Stimulated activated CD8-positive, alpha-beta memory T cell treated with anti-CD3 and anti-CD28 coated beads, Interleukin-4, amount 100 ng/mL, for 24 hours (primary cell): ENCODE data around the gene P4HB.
"Not testable (repeated sequence)": the region's sequence is repeated elsewhere in the genome, so short reads cannot be mapped to it uniquely, and the experiment has no call there.

Experiments
- DNase-seq: peaks from one replicate; pipeline ENCODE4 v3.0.0-alpha.2; 2020; ENCODE audit warnings: low read depth

P4HB gene

DNA sequence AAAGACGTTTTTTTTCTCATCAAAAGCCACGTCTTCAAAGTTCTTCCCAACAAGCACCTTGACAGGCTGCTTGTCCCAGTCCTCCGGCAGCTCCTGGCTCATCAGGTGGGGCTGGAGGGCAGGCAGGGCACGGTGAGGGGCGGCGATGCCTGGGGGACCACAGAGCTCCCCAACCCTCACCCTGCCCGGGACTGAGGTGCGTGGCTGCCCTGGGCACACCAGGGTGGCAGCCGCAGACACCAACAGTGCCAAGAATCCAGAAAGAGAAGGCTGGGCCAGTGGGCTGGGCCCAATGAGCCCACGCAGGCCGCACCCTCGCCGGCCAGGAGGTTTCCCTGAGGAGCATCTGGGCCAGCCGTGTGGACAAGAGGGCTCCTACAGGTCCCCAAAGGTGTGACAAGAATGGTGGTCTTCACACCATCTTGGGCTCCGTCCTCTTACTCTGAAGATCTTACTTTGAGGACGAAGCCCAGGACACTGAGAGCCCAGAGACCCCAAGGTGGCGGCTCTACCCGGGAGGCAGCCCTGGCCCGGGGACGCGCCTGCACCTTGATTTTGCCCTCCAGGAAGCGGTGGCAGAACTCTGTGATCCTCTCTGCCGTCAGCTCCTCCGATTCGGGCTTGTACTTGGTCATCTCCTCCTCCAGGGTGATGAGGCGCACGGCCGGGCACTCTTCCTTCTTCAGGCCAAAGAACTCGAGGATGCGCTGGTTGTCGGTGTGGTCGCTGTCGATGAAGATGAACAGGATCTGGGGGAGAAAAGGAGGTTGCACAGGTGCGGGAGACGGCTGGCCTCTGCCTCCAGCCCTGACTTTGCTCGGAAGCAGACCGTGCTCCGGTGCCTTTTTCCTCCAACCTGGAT lies 14.2 kb downstream of the P4HB start:
- DNase-seq = no peak

GRCh38 chr17:81845361-81845760 lies 15.0 kb downstream of the P4HB start:
- no peak for DNase-seq

- no peak for DNase-seq
These were observed 15.4 kb downstream of the P4HB start for GRCh38 chr17:81844887-81845286.

DNA sequence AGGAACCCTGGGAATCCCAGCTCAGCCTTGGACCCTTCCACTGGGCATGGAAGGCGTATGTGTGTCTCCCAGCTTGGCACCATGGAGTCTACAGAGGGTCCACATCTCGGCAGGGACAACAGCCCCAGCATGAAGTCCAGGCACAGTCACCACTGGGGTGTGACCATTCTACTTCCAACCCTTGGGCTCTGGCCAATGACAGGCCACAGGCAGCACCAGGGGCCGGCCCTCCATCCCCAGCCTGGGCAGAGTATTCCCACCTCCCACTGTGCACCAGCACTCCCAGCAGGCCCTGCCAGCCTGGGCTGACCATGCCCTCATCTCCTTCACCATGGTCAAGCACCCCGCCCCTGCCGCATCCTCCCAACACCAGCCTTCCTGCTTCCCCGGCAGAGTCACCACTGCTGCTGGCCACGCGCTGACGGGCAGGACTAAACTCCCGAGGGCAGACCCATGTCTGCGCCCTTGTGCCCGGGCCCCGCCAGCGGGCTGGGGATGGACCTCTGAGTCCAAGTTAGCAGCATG lies 15.9 kb downstream of the P4HB start:
- DNase-seq = no peak

GRCh38 chr17:81843713-81844326 lies 16.5 kb downstream of the P4HB start:
- no peak for DNase-seq

DNA sequence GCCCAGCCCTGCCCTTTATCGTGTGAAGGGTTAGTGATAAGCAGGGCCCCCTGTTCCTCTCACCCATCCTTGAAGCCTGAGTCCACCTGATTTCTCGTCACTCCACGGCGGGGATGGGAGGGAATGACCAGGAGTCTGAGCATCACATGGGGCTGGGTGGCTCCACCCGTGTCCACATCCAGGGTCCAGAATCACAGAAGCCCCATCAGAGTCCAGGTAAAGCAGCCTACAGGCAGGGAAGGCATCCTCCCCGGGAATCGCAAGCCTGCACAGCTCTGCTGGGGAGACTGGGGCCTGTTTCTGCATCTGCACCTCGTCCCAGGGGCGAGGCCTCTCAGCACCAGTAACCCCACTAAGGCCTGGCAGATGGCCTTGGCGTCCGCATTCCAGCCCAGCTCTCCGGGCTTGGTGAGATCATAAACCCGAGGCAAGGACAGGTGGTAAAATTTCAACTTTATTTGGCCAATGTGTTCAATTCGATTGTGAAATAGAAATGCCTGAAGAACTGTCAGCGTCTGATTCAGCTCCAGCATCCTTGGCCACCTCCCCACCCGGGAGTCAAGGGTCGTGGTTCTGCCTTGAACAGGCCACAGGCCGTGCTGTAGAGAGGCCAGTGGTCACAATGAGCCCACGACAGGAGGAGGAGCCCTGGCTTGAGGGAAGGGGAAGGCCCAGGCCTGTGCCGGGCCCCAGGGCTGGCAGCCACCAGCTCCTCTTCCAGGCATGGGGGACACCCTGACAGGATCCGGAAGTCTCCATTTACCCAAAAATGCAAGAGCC lies 17.4 kb downstream of the P4HB start:
- no peak for DNase-seq

DNA sequence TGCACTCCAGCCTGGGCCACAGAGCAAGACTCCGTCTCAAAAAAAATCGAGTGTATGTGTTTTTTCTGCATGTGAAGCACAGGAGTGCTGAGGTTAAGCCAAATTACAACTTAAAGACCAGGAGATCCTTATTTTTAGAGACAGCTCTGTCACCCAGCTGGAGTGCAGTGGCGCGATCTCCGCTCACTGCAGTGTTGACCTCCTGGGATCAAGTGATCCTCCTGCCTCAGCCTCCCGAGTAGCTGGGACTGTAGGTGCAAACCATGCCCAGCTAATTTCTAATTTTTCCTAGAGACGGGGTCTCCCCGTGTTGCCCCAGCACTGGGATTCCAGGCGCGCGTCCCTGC lies 18.0 kb downstream of the P4HB start:
- no peak for DNase-seq

DNA sequence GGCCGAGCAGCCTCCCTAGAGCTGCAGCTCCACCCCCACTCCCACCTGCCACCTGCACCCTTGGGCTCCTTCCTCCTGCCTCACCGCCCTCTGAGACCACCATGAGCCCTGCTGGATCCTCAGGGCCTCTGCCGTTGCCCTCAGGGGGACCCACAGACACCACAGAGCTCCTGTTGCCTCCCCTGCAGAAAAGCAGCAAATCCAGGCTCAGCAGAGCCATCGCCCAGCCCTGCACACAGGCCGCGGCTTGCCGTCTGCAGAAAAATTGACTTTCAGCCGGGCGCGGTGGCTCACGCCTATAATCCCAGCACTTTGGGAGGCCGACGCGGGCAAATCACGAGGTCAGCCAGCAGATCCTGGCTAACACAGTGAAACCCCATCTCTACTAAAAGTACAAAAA lies 18.5 kb downstream of the P4HB start:
- DNase-seq = no peak

DNA sequence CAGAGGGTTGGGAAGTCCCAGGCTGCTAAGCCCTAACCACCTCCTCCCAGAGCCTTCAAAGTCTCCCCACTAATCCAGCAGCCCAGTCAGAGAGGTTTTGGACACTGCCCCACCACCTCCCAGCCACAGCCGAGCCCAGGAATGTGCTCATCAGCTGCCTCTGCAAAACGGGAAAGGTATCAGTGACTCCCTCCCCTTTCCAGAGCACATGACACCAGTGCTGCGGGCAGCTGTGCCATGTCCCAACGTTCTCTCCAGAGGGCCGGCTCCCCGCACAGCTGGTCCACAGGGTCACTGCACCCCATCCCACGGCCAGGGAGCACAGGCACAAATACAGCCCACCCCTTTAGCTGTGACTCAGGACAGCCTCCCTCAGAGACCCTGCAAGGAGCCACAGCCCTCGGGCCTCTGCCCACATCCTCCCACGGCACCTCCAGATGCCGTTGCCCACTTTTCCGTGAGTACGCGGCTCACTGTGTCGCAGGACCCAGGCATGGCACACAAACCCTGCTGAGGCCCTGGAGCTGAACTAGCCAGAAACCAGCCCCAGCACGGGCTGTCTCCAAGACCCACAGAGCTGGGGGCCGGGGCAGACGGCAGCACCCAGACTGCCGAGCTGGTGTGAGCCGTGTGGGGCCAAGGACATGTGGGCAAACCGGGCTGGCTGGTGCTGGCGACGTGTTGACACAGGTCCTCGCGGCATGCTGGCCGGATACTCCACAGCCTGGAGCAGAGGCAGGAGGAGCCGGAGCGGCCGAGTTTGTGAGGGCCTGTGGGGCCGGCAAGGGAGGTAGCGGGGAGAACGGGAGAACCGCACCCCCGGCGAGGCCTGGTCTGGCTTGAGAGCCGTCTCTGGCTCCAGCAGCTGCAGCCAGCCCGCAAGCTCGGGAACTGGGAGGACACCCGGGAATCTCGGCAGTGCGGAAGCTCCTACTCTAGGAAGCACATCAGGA lies 19.2 kb downstream of the P4HB start:
- DNase-seq = no peak

GRCh38 chr17:81840059-81840458 lies 20.3 kb downstream of the P4HB start:
- not testable (repeated sequence) for DNase-seq

GRCh38 chr17:81839301-81839700 lies 21.0 kb downstream of the P4HB start:
- no peak for DNase-seq

- DNase-seq = no peak
These were observed 21.5 kb downstream of the P4HB start for GRCh38 chr17:81838753-81839255.

DNA sequence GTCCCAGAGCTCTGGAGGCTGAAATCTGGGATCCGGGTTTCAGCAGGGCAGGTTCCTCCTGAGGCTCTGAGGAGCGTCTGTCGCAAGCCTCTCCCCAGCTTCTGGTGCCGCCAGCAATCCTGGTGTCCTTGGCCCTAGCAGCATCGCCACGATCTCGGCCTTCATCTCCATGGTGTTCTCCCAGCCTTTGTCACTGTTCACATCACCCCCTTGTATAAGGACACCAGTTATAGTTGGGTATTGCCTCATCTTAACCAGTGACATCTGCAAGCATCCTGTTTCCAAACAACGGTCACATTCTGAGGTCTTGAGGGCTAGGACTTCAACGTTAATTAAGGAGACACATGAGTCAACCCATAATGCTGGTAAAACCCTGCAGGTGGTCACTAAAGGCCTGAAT lies 22.7 kb downstream of the P4HB start:
- no peak for DNase-seq

DNA sequence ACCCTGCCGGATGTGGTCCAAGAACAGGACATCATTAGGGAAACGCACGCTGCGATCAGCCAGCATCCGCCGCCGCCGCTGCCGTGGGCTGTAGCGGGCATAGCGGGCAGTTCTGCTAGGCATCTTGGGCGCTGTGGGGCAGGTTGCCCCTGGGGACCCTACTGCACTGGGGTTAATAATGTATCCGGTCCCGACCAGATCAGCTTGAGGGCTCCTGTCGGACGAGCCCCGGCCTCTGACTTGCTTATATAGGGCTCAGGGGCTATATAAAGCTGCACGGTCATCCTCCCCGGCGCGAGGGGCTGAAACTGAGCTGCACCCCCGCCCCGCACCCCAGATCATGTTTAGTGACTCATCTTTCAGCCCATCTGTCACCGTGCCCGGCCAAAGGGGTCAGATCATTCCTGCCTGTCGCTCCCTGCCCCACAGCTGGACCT lies 25.5 kb downstream of the P4HB start, which contains the start of gene PPP1R27:
PPP1R27 (minus strand) TSS at position 220 of the 437 bp plus-strand sequence; CDS start at position 123, 97 bp downstream.
- no peak for DNase-seq

- DNase-seq = no peak
These were observed 26.2 kb downstream of the P4HB start for GRCh38 chr17:81833921-81834830.

DNA sequence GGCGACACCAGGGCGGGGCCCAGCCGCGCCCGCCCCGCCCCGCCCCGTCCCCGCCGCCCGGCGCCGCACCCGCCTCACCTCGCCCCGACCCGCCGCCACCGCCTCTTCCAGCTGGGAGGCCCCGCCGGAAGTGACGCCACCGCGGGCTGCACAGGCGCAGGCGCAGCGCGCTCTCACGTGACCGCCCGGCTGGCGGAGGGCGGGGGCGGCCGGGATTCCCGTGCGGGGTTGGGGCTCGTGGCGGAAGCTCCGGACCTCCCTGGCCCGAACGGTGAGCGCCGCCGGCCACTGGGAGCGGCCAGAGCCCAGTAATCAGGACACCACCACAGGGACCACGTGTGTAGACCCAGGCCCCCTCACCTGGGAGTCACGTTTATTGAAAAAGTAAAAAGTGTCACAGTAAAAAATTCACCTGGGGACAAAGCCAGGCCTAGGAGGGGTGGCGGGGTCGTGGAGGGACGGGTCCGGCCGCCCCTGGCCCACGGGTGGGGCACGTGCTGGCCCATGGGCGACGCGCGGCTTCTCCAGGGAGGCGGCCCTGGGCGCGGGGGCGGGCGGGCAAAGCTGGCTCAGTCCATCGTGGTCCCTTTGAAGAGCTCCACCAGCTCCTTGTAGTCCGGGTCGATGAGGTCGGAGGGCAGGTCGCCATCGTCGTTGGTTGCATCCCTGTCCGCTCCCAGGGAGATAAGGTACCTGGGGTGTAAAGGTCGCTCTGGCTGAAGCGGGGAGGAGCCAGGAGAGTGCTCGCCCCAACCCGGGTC lies 27.0 kb downstream of the P4HB start, which contains the start of gene MCRIP1:
MCRIP1 (minus strand) TSS at position 132 of the 761 bp plus-strand sequence. CDS start 8,785 bp downstream, outside the sequence.
- DNase-seq = peak; percentile 94

- DNase-seq = peak; percentile 23
These were observed 27.7 kb downstream of the P4HB start for GRCh38 chr17:81832608-81833159.

GRCh38 chr17:81831957-81832607 lies 28.3 kb downstream of the P4HB start:
- DNase-seq = peak; percentile 34
